ENCODE measurements around the gene GHDC.

The GHDC gene

GRCh38 chr17:42201458-42201772, 7.1 kb upstream of the GHDC start:
- H3K4me3 ChIP-seq (ENCODE audit: low read length) = no peak overlapping the region
- peaks cover 40% of the 10 kb centered on the region for H3K36me3 ChIP-seq (replicated peaks; ENCODE audit: low read depth, low read length)
- no peak overlapping the region for H3K4me2 ChIP-seq (ENCODE audit: low read length)
- H3K9me3 ChIP-seq (ENCODE audit: insufficient read depth, low read length) = no peaks in the 10 kb centered on the region
- H2AFZ ChIP-seq (ENCODE audit: low read depth, low read length) = no peak overlapping the region
- H3K9ac ChIP-seq (ENCODE audit: low read length) = no peak overlapping the region
- H3K4me1 ChIP-seq (ENCODE audit: low read length) = peaks cover 18% of the 10 kb centered on the region
- no peaks in the 10 kb centered on the region for H3K79me2 ChIP-seq (ENCODE audit: low read length)
- no peaks in the 10 kb centered on the region for H3K27me3 ChIP-seq (ENCODE audit: low read depth, low read length)
- no peaks in the 10 kb centered on the region for H4K20me1 ChIP-seq (ENCODE audit: insufficient read depth, low read length)
- no peak for TF ChIP-seq EZH2phosphoT487 (IDR thresholded peaks at IDR 0.05; ENCODE audit: low read depth)
- no peak for TF ChIP-seq CTCF (IDR thresholded peaks at IDR 0.05; ENCODE audit: low read depth, low read length)
- no peak overlapping the region for H3K27ac ChIP-seq (ENCODE audit: low read length)

GRCh38 chr17:42200706-42201457, 6.6 kb upstream of the GHDC start:
- peak overlapping the region; percentile 11; the same call in 1 of the 2 replicates for H3K27ac ChIP-seq (ENCODE audit: low read length)
- TF ChIP-seq EZH2phosphoT487 (IDR thresholded peaks at IDR 0.05; ENCODE audit: low read depth) (no peak), CTCF (IDR thresholded peaks at IDR 0.05; ENCODE audit: low read depth, low read length) (no peak)

GRCh38 chr17:42199416-42200011, 5.2 kb upstream of the GHDC start:
- no peaks in the 10 kb centered on the region for H3K9me3 ChIP-seq (ENCODE audit: insufficient read depth, low read length)
- H3K27me3 ChIP-seq (ENCODE audit: low read depth, low read length) = no peaks in the 10 kb centered on the region
- H2AFZ ChIP-seq (ENCODE audit: low read depth, low read length) = no peak overlapping the region
- H4K20me1 ChIP-seq (ENCODE audit: insufficient read depth, low read length) = no peaks in the 10 kb centered on the region
- peak overlapping the region; percentile 60 for H3K4me2 ChIP-seq (ENCODE audit: low read length)
- TF ChIP-seq EZH2phosphoT487 (IDR thresholded peaks at IDR 0.05; ENCODE audit: low read depth) (no peak), CTCF (IDR thresholded peaks at IDR 0.05; ENCODE audit: low read depth, low read length) (no peak)
- H3K9ac ChIP-seq (ENCODE audit: low read length) = peak overlapping the region; percentile 47
- H3K36me3 ChIP-seq (replicated peaks; ENCODE audit: low read depth, low read length) = peaks cover 27% of the 10 kb centered on the region
- H3K27ac ChIP-seq (ENCODE audit: low read length) = peak overlapping the region; percentile 93
- H3K4me1 ChIP-seq (ENCODE audit: low read length) = peaks cover 18% of the 10 kb centered on the region
- H3K79me2 ChIP-seq (ENCODE audit: low read length) = no peaks in the 10 kb centered on the region
- H3K4me3 ChIP-seq (ENCODE audit: low read length) = no peak overlapping the region

More at GRCh38 chr17:42200706-42201457, 6.6 kb upstream of the GHDC start:
- H3K4me2 ChIP-seq (ENCODE audit: low read length) = no peak overlapping the region
- H3K27me3 ChIP-seq (ENCODE audit: low read depth, low read length) = no peaks in the 10 kb centered on the region
- peaks cover 36% of the 10 kb centered on the region for H3K36me3 ChIP-seq (replicated peaks; ENCODE audit: low read depth, low read length)
- H3K79me2 ChIP-seq (ENCODE audit: low read length) = no peaks in the 10 kb centered on the region
- peaks cover 18% of the 10 kb centered on the region for H3K4me1 ChIP-seq (ENCODE audit: low read length)
- no peak overlapping the region for H3K9ac ChIP-seq (ENCODE audit: low read length)
- H4K20me1 ChIP-seq (ENCODE audit: insufficient read depth, low read length) = no peaks in the 10 kb centered on the region
- H2AFZ ChIP-seq (ENCODE audit: low read depth, low read length) = no peak overlapping the region
- no peak overlapping the region for H3K4me3 ChIP-seq (ENCODE audit: low read length)
- H3K9me3 ChIP-seq (ENCODE audit: insufficient read depth, low read length) = no peaks in the 10 kb centered on the region

GRCh38 chr17:42198897-42199296, 4.6 kb upstream of the GHDC start:
- H3K36me3 ChIP-seq (replicated peaks; ENCODE audit: low read depth, low read length) = peaks cover 21% of the 10 kb centered on the region
- peak overlapping the region; percentile 58 for H3K9ac ChIP-seq (ENCODE audit: low read length)
- peaks cover 18% of the 10 kb centered on the region for H3K4me1 ChIP-seq (ENCODE audit: low read length)
- TF ChIP-seq EZH2phosphoT487 (IDR thresholded peaks at IDR 0.05; ENCODE audit: low read depth) (no peak), CTCF (IDR thresholded peaks at IDR 0.05; ENCODE audit: low read depth, low read length) (no peak; the same call in 1 of the 2 replicates)
- no peaks in the 10 kb centered on the region for H3K79me2 ChIP-seq (ENCODE audit: low read length)
- H3K4me2 ChIP-seq (ENCODE audit: low read length) = peak overlapping the region; percentile 60
- H3K27ac ChIP-seq (ENCODE audit: low read length) = peak overlapping the region; percentile 93
- 0 out of 2 replicates have a peak overlapping the region, but pooled peaks have one; percentile 24 for H3K4me3 ChIP-seq (ENCODE audit: low read length)
- H2AFZ ChIP-seq (ENCODE audit: low read depth, low read length) = no peak overlapping the region
- no peaks in the 10 kb centered on the region for H4K20me1 ChIP-seq (ENCODE audit: insufficient read depth, low read length)
- H3K27me3 ChIP-seq (ENCODE audit: low read depth, low read length) = no peaks in the 10 kb centered on the region
- H3K9me3 ChIP-seq (ENCODE audit: insufficient read depth, low read length) = no peaks in the 10 kb centered on the region
